ENCODE measurements around the gene SLC36A3. TPM values are rescaled to one million over a fixed set of nuclear protein-coding genes. Genes with fewer than 3 reads are reported as not detected.
"Not testable (repeated sequence)": the region's sequence is repeated elsewhere in the genome, so short reads cannot be mapped to it uniquely, and the experiment has no call there.

The SLC36A3 gene
- total RNA-seq, 4 donors from 2014 or later = not detected

DNA sequence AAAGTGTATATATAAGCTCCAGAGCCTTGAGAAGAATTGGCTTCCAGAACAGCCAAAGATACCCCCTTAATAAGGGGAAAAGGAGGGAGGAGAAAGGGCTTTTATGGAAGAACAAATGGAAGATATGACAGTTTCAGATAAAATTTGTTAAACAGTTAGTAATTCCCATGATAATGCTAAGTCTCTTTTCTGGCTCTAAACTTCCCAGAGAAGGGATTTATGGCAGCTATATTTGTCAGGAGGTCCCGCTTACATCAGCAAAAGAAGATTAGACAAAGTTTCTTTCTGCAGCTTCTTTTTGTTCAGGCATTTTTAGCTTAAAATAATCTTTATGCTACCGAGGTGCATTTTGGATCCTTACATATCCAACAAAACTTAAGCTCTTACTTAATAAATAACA is 14.3 kb upstream of the SLC36A3 start:
- Histone ChIP-seq H3K27ac (no peak overlapping the region), H3K4me3 (no peak overlapping the region), H3K36me3 (no peaks in the 10 kb centered on the region), H3K9me3 (no peaks in the 10 kb centered on the region), H3K27me3 (no peaks in the 10 kb centered on the region), H3K4me1 (peaks cover 0 to 4% (median 3%) of the 10 kb centered on the region in 3 donors)
- no peak for DNase-seq
- intact Hi-C loops (cut with DNase I) = no loop called here
- 66 to 67% methylated on average over 2 of the region's 2 CpGs for WGBS, 2 donors
- no peak for TF ChIP-seq POLR2A (IDR thresholded peaks at IDR 0.05)
- TF ChIP-seq, protein P1, sequence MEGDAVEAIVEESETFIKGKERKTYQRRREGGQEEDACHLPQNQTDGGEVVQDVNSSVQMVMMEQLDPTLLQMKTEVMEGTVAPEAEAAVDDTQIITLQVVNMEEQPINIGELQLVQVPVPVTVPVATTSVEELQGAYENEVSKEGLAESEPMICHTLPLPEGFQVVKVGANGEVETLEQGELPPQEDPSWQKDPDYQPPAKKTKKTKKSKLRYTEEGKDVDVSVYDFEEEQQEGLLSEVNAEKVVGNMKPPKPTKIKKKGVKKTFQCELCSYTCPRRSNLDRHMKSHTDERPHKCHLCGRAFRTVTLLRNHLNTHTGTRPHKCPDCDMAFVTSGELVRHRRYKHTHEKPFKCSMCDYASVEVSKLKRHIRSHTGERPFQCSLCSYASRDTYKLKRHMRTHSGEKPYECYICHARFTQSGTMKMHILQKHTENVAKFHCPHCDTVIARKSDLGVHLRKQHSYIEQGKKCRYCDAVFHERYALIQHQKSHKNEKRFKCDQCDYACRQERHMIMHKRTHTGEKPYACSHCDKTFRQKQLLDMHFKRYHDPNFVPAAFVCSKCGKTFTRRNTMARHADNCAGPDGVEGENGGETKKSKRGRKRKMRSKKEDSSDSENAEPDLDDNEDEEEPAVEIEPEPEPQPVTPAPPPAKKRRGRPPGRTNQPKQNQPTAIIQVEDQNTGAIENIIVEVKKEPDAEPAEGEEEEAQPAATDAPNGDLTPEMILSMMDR (IDR thresholded peaks at IDR 0.05) = no peak

DNA sequence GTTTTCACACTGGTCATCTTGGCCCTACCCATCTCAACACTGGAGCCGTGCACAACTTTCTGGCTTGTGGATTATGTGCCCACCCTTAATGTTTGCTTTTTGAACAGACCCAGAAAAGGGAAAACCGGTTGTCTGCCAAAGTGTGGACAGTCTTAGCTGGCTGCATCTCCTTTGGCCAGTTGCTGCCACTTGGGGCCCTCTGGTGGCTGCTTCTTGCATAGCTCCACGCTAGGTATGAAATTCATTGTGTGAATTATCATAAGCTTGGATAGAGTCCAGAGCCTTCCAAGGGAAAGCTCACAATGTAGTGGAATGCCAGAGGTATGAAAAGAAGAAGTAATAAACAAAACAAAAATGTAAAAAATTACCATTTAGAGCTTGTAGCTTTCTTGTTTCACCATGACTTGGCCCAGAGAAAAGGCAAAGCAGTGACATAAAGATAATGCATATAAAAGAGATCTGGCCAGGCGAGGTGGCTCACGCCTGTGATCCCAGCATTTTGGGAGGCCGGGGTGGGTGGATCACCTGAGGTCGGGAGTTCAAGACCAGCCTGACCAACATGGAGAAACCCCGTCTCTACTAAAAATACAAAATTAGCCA is 12.5 kb upstream of the SLC36A3 start:
- DNase-seq = no peak
- Histone ChIP-seq H3K4me3 (no peak overlapping the region), H3K27me3 (no peaks in the 10 kb centered on the region), H3K36me3 (no peaks in the 10 kb centered on the region), H3K27ac (no peak overlapping the region), H3K4me1 (peaks cover 0 to 4% (median 3%) of the 10 kb centered on the region in 3 donors), H3K9me3 (no peaks in the 10 kb centered on the region)
- intact Hi-C loops (cut with DNase I) = no loop called here
- 41 to 47% methylated on average over 7 to 8 of the region's 8 CpGs for WGBS, 2 donors
- no peak for TF ChIP-seq POLR2A (IDR thresholded peaks at IDR 0.05)
- TF ChIP-seq, protein P1 (IDR thresholded peaks at IDR 0.05) = peak; percentile 68 to 89 (median 80)

GRCh38 chr5:151313357-151313756 is 9.8 kb upstream of the SLC36A3 start:
- H3K27ac ChIP-seq = no peak overlapping the region
- no peak overlapping the region for H3K4me3 ChIP-seq
- no peaks in the 10 kb centered on the region for H3K27me3 ChIP-seq
- H3K9me3 ChIP-seq = no peaks in the 10 kb centered on the region
- no peak for DNase-seq
- H3K4me1 ChIP-seq = no peaks in the 10 kb centered on the region
- intact Hi-C loops (cut with DNase I) = no loop called here
- TF ChIP-seq POLR2A (IDR thresholded peaks at IDR 0.05) = no peak
- TF ChIP-seq, protein P1 (IDR thresholded peaks at IDR 0.05) = no peak
- 19 to 38% methylated on average over 2 of the region's 2 CpGs for WGBS, 2 donors
- H3K36me3 ChIP-seq = no peaks in the 10 kb centered on the region

DNA sequence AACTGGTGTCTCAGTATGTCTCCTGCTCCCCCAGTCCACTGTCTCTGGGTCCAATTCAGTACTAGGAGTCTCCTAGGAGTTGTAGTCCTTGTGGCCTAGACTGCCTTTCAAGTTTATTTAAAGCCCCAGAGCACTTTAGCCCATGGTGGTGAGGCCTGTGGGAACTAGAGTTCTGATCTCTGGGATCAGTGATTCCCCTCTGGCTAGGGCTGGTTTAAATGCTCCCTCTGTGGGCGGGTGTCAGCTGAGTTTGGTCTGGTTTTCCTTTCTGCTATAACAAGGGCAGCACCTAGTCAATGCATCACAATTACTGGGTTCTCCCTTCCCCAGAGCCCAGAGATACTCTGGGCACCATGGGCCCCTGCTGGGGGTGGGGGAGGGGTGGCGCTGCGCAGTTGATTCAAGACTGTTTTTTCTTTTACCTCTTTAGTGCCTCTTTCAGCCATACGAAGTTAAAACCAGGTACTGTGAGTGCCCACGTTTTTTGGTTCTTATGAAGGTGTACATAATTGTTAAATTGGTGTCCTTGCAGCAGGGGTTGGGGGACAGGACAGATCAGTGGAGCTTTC is 9.3 kb upstream of the SLC36A3 start:
- no peaks in the 10 kb centered on the region for H3K9me3 ChIP-seq
- 72 to 73% methylated on average over 5 of the region's 5 CpGs for WGBS, 2 donors
- DNase-seq = no peak
- H3K27me3 ChIP-seq = no peaks in the 10 kb centered on the region
- no peak overlapping the region for H3K27ac ChIP-seq
- H3K4me3 ChIP-seq = no peak overlapping the region
- no peaks in the 10 kb centered on the region for H3K4me1 ChIP-seq
- no peaks in the 10 kb centered on the region for H3K36me3 ChIP-seq
- intact Hi-C loops (cut with DNase I) = no loop called here
- TF ChIP-seq, protein P1 (IDR thresholded peaks at IDR 0.05) = no peak
- TF ChIP-seq POLR2A (IDR thresholded peaks at IDR 0.05) = no peak

- Histone ChIP-seq H3K4me1 (no peaks in the 10 kb centered on the region), H3K36me3 (no peaks in the 10 kb centered on the region), H3K27ac (no peak overlapping the region), H3K9me3 (no peaks in the 10 kb centered on the region), H3K4me3 (no peak overlapping the region), H3K27me3 (no peaks in the 10 kb centered on the region)
- TF ChIP-seq, protein P1 (IDR thresholded peaks at IDR 0.05) = no peak
- no peak for TF ChIP-seq POLR2A (IDR thresholded peaks at IDR 0.05)
- no peak for DNase-seq
- intact Hi-C loops (cut with DNase I) = no loop called here
Observed at GRCh38 chr5:151310932-151311331, 7.4 kb upstream of the SLC36A3 start.

DNA sequence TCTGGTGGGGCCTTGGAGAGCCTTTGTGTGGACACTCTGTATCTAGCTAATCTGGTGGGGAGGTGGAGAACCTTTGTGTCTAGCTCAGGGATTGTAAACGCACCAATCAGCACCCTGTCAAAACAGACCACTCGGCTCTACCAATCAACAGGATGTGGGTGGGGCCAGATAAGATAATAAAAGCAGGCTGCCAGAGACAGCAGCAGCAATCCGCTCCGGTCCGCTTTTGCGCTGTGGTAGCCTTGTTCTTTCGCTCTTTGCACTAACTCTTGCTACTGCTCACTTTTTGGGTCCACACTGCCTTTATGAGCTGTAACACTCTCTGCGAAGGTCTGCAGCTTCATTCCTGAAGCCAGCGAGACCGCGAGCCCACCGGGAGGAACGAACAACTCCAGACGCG is 6.3 kb upstream of the SLC36A3 start:
- intact Hi-C loops (cut with DNase I); H3K4me3 ChIP-seq; DNase-seq; H3K36me3 ChIP-seq; H3K9me3 ChIP-seq; H3K27me3 ChIP-seq; H3K27ac ChIP-seq; H3K4me1 ChIP-seq: not testable (repeated sequence)
- WGBS, 2 donors = 89 to 90% methylated on average over 7 to 9 of the region's 15 CpGs

DNA sequence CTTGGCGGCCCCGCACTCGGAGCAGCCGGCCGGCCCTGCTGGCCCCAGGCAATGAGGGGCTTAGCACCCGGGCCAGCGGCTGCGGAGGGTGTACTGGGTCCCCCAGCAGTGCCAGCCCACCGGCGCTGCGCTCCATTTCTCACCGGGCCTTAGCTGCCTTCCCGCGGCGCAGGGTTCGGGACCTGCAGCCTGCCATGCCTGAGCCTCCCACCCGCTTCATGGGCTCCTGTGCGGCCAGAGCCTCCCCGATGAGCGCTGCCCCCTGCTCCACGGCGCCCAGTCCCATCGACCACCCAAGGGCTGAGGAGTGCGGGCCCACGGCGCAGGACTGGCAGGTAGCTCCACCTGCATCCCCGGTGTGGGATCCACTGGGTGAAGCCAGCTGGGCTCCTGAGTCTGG is 5.7 kb upstream of the SLC36A3 start:
- H3K9me3 ChIP-seq; H3K27ac ChIP-seq; H3K4me1 ChIP-seq; intact Hi-C loops (cut with DNase I); H3K27me3 ChIP-seq; H3K36me3 ChIP-seq; DNase-seq; H3K4me3 ChIP-seq: not testable (repeated sequence)
- WGBS, 2 donors = no CpG with 5 or more reads among the region's 27 CpGs
